Activated CD4-positive, alpha-beta T cell treated with anti-CD3 and anti-CD28 coated beads for 36 hours (primary cell): ENCODE data around the gene PARP2. TPM values are rescaled to one million over a fixed set of nuclear protein-coding genes. Genes with fewer than 3 reads are reported as not detected.

Experiments used
- ATAC-seq: fragments of 200-7000 bp; cut with Tn5 transposase; one replicate; pipeline ENCODE4 v1.10.0; 2021; ENCODE audit warnings: mild to moderate bottlenecking, moderate library complexity
- CTCF ChIA-PET: fragments of 350-600 bp; sonication (Branson Sonifier 250); formaldehyde crosslinking; loops from one replicate; lab custom pipeline; 2021; ENCODE audit warnings: antibody characterized with exemption; lab: Charles Lee
- POLR2A ChIA-PET: fragments of 350-600 bp; sonication (Branson Sonifier 250); formaldehyde crosslinking; loops from one replicate; lab custom pipeline; 2021; ENCODE audit warnings: antibody characterized with exemption, inconsistent platforms; lab: Charles Lee
- DNase-seq: peaks from one replicate; pipeline ENCODE4 v3.0.0-alpha.2; 2020
- H3K27ac Mint-ChIP-seq: one replicate; pipeline ENCODE4 v1.8.0; 2021; ENCODE audit warnings: mixed read lengths
- H3K27me3 Mint-ChIP-seq: one replicate; pipeline ENCODE4 v1.8.0; 2021; ENCODE audit warnings: mixed read lengths
- H3K36me3 Mint-ChIP-seq: one replicate; pipeline ENCODE4 v1.8.0; 2021; ENCODE audit warnings: low read depth, mixed read lengths
- H3K4me1 Mint-ChIP-seq: one replicate; pipeline ENCODE4 v1.8.0; 2021; ENCODE audit warnings: mixed read lengths
- H3K4me3 Mint-ChIP-seq: one replicate; pipeline ENCODE4 v1.8.0; 2021; ENCODE audit warnings: mild to moderate bottlenecking, moderate library complexity, mixed read lengths
- H3K9me3 Mint-ChIP-seq: one replicate; pipeline ENCODE4 v1.8.0; 2021; ENCODE audit warnings: low read depth, mixed read lengths
- intact Hi-C, 2 experiments: fragments of 100-400 bp; cut with DNase I in 1 of 2; cut with micrococcal nuclease in 1 of 2; formaldehyde crosslinking; loops; one replicate each; pipeline versions ENCODE4 v1.14.2 to v1.15.1; 2022 to 2024; cut with DNase I, micrococcal nuclease
- total RNA-seq, 2 experiments: library from RNA; stranded (reverse); gene quantifications; one replicate each; pipeline ENCODE4 v1.2.3, GENCODE V29; 2021

PARP2 gene
- total RNA-seq, 2 experiments from 2014 or later = 39.4 to 41.8 TPM

GRCh38 chr14:20379743-20380142 is 36.3 kb downstream of the PARP2 start:
- ATAC-seq (no peak), DNase-seq (no peak)
- no peaks in the 10 kb centered on the region for H3K9me3 Mint-ChIP-seq
- no peaks in the 10 kb centered on the region for H3K4me1 Mint-ChIP-seq
- peaks cover 46% of the 10 kb centered on the region for H3K36me3 Mint-ChIP-seq
- H3K4me3 Mint-ChIP-seq = no peak overlapping the region
- POLR2A ChIA-PET = no interaction called here
- H3K27me3 Mint-ChIP-seq = no peaks in the 10 kb centered on the region
- CTCF ChIA-PET = interaction anchor here (1.5 kb wide), 1 partner anchor 9 kb away, joined by 5 read pairs; no protein-coding TSS in a partner anchor
- H3K27ac Mint-ChIP-seq = no peak overlapping the region
- intact Hi-C loops = no loop called here

- H3K36me3 Mint-ChIP-seq = peaks cover 47% of the 10 kb centered on the region
- H3K9me3 Mint-ChIP-seq = no peaks in the 10 kb centered on the region
- POLR2A ChIA-PET = no interaction called here
- ATAC-seq = no peak
- no peaks in the 10 kb centered on the region for H3K27me3 Mint-ChIP-seq
- DNase-seq = no peak
- intact Hi-C loops = no loop called here
- no peak overlapping the region for H3K4me3 Mint-ChIP-seq
- no peak overlapping the region for H3K27ac Mint-ChIP-seq
- no peaks in the 10 kb centered on the region for H3K4me1 Mint-ChIP-seq
- CTCF ChIA-PET = interaction anchor here (1.4 to 1.5 kb wide), 2 partner anchors 10 to 35 kb away, joined by 4 to 5 read pairs; no protein-coding TSS in a partner anchor
These were observed 37.2 kb downstream of the PARP2 start for GRCh38 chr14:20380681-20381080.

- no peaks in the 10 kb centered on the region for H3K4me1 Mint-ChIP-seq
- no peaks in the 10 kb centered on the region for H3K27me3 Mint-ChIP-seq
- H3K27ac Mint-ChIP-seq = no peak overlapping the region
- no peak overlapping the region for H3K4me3 Mint-ChIP-seq
- peaks cover 51% of the 10 kb centered on the region for H3K36me3 Mint-ChIP-seq
- POLR2A ChIA-PET = interaction anchor here (0.6 kb wide), 1 partner anchor 330 kb away, joined by 4 read pairs; no protein-coding TSS in a partner anchor
- intact Hi-C loops = no loop called here
- DNase-seq (no peak), ATAC-seq (no peak)
- H3K9me3 Mint-ChIP-seq = no peaks in the 10 kb centered on the region
- CTCF ChIA-PET = interaction anchor here (1.4 kb wide), 1 partner anchor 34 kb away, joined by 4 read pairs; no protein-coding TSS in a partner anchor
These were observed 37.9 kb downstream of the PARP2 start for GRCh38 chr14:20381341-20381740.

GRCh38 chr14:20382526-20382925 is 39.1 kb downstream of the PARP2 start:
- no peaks in the 10 kb centered on the region for H3K4me1 Mint-ChIP-seq
- intact Hi-C loops = no loop called here
- POLR2A ChIA-PET = no interaction called here
- no peak for ATAC-seq
- CTCF ChIA-PET = interaction anchor here (0.6 kb wide), 1 partner anchor 26 kb away, joined by 3 read pairs; no protein-coding TSS in a partner anchor
- no peaks in the 10 kb centered on the region for H3K27me3 Mint-ChIP-seq
- H3K4me3 Mint-ChIP-seq = no peak overlapping the region
- H3K36me3 Mint-ChIP-seq = peaks cover 49% of the 10 kb centered on the region
- no peaks in the 10 kb centered on the region for H3K9me3 Mint-ChIP-seq
- DNase-seq = no peak
- no peak overlapping the region for H3K27ac Mint-ChIP-seq

- Mint-ChIP-seq H3K9me3 (no peaks in the 10 kb centered on the region), H3K4me1 (no peaks in the 10 kb centered on the region), H3K4me3 (no peak overlapping the region), H3K36me3 (peaks cover 49% of the 10 kb centered on the region), H3K27ac (no peak overlapping the region), H3K27me3 (no peaks in the 10 kb centered on the region)
- intact Hi-C loops = no loop called here
- CTCF ChIA-PET = interaction anchor here (0.6 kb wide), 1 partner anchor 26 kb away, joined by 3 read pairs; no protein-coding TSS in a partner anchor
- POLR2A ChIA-PET = no interaction called here
- ATAC-seq (no peak), DNase-seq (no peak)
These were observed 39.6 kb downstream of the PARP2 start for GRCh38 chr14:20383032-20383431.

GRCh38 chr14:20383636-20384035 is 40.2 kb downstream of the PARP2 start:
- no peaks in the 10 kb centered on the region for H3K27me3 Mint-ChIP-seq
- ChIA-PET POLR2A (no interaction called here), CTCF (interaction anchor here (0.5 to 1.7 kb wide), 2 partner anchors 29 to 56 kb away, joined by 3 to 4 read pairs; no protein-coding TSS in a partner anchor)
- no peak for DNase-seq
- H3K27ac Mint-ChIP-seq = no peak overlapping the region
- peaks cover 55% of the 10 kb centered on the region for H3K36me3 Mint-ChIP-seq
- H3K4me1 Mint-ChIP-seq = no peaks in the 10 kb centered on the region
- H3K9me3 Mint-ChIP-seq = no peaks in the 10 kb centered on the region
- intact Hi-C loops = no loop called here
- H3K4me3 Mint-ChIP-seq = no peak overlapping the region
- ATAC-seq = no peak

GRCh38 chr14:20384321-20384720 is 40.9 kb downstream of the PARP2 start:
- no peaks in the 10 kb centered on the region for H3K4me1 Mint-ChIP-seq
- H3K27ac Mint-ChIP-seq = peak overlapping the region; percentile 13
- H3K4me3 Mint-ChIP-seq = no peak overlapping the region
- intact Hi-C loops = no loop called here
- DNase-seq (no peak), ATAC-seq (no peak)
- H3K9me3 Mint-ChIP-seq = no peaks in the 10 kb centered on the region
- H3K36me3 Mint-ChIP-seq = peaks cover 62% of the 10 kb centered on the region
- CTCF ChIA-PET = interaction anchor here (0.5 to 1.7 kb wide), 3 partner anchors 29 to 94 kb away, joined by 3 to 4 read pairs (median 3); no protein-coding TSS in a partner anchor
- POLR2A ChIA-PET = no interaction called here
- H3K27me3 Mint-ChIP-seq = no peaks in the 10 kb centered on the region

- no peaks in the 10 kb centered on the region for H3K27me3 Mint-ChIP-seq
- H3K27ac Mint-ChIP-seq = no peak overlapping the region
- H3K4me3 Mint-ChIP-seq = no peak overlapping the region
- no peak for ATAC-seq
- no peaks in the 10 kb centered on the region for H3K4me1 Mint-ChIP-seq
- POLR2A ChIA-PET = no interaction called here
- DNase-seq = no peak
- no peaks in the 10 kb centered on the region for H3K9me3 Mint-ChIP-seq
- CTCF ChIA-PET = interaction anchor here (0.6 to 1.7 kb wide), 3 partner anchors 28 to 94 kb away, joined by 3 read pairs; no protein-coding TSS in a partner anchor
- intact Hi-C loops = no loop called here
- peaks cover 61% of the 10 kb centered on the region for H3K36me3 Mint-ChIP-seq
These were observed 41.5 kb downstream of the PARP2 start for GRCh38 chr14:20384886-20385285.

GRCh38 chr14:20386276-20386855 is 42.9 kb downstream of the PARP2 start:
- CTCF ChIA-PET = no interaction called here
- POLR2A ChIA-PET = no interaction called here
- no peak for ATAC-seq
- H3K27ac Mint-ChIP-seq = no peak overlapping the region
- no peaks in the 10 kb centered on the region for H3K4me1 Mint-ChIP-seq
- H3K4me3 Mint-ChIP-seq = no peak overlapping the region
- H3K27me3 Mint-ChIP-seq = no peaks in the 10 kb centered on the region
- no peak for DNase-seq
- H3K9me3 Mint-ChIP-seq = no peaks in the 10 kb centered on the region
- intact Hi-C loops = no loop called here
- peaks cover 54% of the 10 kb centered on the region for H3K36me3 Mint-ChIP-seq

GRCh38 chr14:20387576-20387975 is 44.1 kb downstream of the PARP2 start:
- DNase-seq (no peak), ATAC-seq (no peak)
- ChIA-PET POLR2A (no interaction called here), CTCF (no interaction called here)
- intact Hi-C loops = no loop called here
- peaks cover 51% of the 10 kb centered on the region for H3K36me3 Mint-ChIP-seq
- no peaks in the 10 kb centered on the region for H3K9me3 Mint-ChIP-seq
- H3K4me3 Mint-ChIP-seq = no peak overlapping the region
- no peak overlapping the region for H3K27ac Mint-ChIP-seq
- no peaks in the 10 kb centered on the region for H3K4me1 Mint-ChIP-seq
- H3K27me3 Mint-ChIP-seq = no peaks in the 10 kb centered on the region

GRCh38 chr14:20388159-20388558 is 44.7 kb downstream of the PARP2 start:
- ATAC-seq (no peak), DNase-seq (no peak)
- ChIA-PET POLR2A (no interaction called here), CTCF (no interaction called here)
- Mint-ChIP-seq H3K9me3 (no peaks in the 10 kb centered on the region), H3K27me3 (no peaks in the 10 kb centered on the region), H3K36me3 (peaks cover 51% of the 10 kb centered on the region), H3K4me1 (no peaks in the 10 kb centered on the region), H3K27ac (peak overlapping the region; percentile 4), H3K4me3 (no peak overlapping the region)
- intact Hi-C loops = no loop called here

- H3K4me3 Mint-ChIP-seq = no peak overlapping the region
- no peaks in the 10 kb centered on the region for H3K9me3 Mint-ChIP-seq
- no peaks in the 10 kb centered on the region for H3K27me3 Mint-ChIP-seq
- no peaks in the 10 kb centered on the region for H3K4me1 Mint-ChIP-seq
- CTCF ChIA-PET = no interaction called here
- POLR2A ChIA-PET = no interaction called here
- DNase-seq = no peak
- intact Hi-C loops = no loop called here
- peaks cover 49% of the 10 kb centered on the region for H3K36me3 Mint-ChIP-seq
- ATAC-seq = no peak
- no peak overlapping the region for H3K27ac Mint-ChIP-seq
These were observed 48.1 kb downstream of the PARP2 start for GRCh38 chr14:20391505-20391904.
